Gastroesophageal sphincter (tissue), 3 donors: Measurements from ENCODE around the gene SLC4A4.

Experiments used
- EP300 ChIP-seq: sonication (generic); formaldehyde crosslinking; IDR thresholded peaks from one replicate; pipeline ENCODE4 v1.6.1; 2017; ENCODE audit warnings: antibody characterized with exemption, mild to moderate bottlenecking
- POLR2A ChIP-seq, 2 donors: fragments of 450-650 bp; IDR thresholded peaks; one replicate each; pipeline ENCODE4 v1.6.1; 2017; ENCODE audit warnings: antibody characterized with exemption in 2 of 2, mild to moderate bottlenecking in 2 of 2, moderate library complexity in 1 of 2
- POLR2AphosphoS5 ChIP-seq: sonication (generic); formaldehyde crosslinking; IDR thresholded peaks from one replicate; pipeline ENCODE4 v1.6.1; 2017; ENCODE audit warnings: antibody characterized with exemption
- TF ChIP-seq, protein P1 (sequence below), 4 experiments: fragments of 200-600 bp in 2 of 4; fragments of 450-650 bp in 2 of 4; sonication (generic) in 1 of 4; IDR thresholded peaks; one replicate each; pipeline ENCODE4 v1.5.1; 2017 to 2019; ENCODE audit warnings: antibody characterized with exemption in 4 of 4, mild to moderate bottlenecking in 2 of 4, moderate library complexity in 2 of 4

DNA sequence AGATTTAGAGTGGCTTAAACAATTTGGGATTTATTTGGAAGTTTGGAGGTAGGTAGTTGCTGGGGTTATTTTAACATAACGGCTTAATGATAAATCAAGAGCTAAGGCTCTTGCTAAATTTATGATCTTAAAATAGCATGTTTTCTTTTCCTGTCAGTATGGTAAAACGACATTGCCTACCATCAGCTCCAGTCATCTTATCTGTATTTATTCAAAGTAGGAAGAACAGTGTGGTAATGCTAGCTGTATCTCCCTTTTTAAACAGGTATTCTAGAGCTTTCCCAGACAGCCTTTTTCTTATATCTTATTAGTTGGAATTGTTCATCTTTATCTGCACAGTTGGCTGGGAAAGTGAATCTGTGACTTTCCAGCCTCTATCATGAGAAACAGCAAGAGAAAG is 110.2 kb downstream of the SLC4A4 start:
- TF ChIP-seq EP300 (no peak), POLR2A (IDR thresholded peaks at IDR 0.05) (no peak), POLR2AphosphoS5 (no peak)
- TF ChIP-seq, protein P1, sequence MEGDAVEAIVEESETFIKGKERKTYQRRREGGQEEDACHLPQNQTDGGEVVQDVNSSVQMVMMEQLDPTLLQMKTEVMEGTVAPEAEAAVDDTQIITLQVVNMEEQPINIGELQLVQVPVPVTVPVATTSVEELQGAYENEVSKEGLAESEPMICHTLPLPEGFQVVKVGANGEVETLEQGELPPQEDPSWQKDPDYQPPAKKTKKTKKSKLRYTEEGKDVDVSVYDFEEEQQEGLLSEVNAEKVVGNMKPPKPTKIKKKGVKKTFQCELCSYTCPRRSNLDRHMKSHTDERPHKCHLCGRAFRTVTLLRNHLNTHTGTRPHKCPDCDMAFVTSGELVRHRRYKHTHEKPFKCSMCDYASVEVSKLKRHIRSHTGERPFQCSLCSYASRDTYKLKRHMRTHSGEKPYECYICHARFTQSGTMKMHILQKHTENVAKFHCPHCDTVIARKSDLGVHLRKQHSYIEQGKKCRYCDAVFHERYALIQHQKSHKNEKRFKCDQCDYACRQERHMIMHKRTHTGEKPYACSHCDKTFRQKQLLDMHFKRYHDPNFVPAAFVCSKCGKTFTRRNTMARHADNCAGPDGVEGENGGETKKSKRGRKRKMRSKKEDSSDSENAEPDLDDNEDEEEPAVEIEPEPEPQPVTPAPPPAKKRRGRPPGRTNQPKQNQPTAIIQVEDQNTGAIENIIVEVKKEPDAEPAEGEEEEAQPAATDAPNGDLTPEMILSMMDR (IDR thresholded peaks at IDR 0.05), result no peak
